ENCODE measurements around the gene CAMK2D. TPM values are rescaled to one million over a fixed set of nuclear protein-coding genes. Genes with fewer than 3 reads are reported as not detected.

CAMK2D gene
- total and polyA plus RNA-seq, 2 donors (not counting 1 experiment from before 2014, with no cell fraction given), result 120 to 262 TPM

DNA sequence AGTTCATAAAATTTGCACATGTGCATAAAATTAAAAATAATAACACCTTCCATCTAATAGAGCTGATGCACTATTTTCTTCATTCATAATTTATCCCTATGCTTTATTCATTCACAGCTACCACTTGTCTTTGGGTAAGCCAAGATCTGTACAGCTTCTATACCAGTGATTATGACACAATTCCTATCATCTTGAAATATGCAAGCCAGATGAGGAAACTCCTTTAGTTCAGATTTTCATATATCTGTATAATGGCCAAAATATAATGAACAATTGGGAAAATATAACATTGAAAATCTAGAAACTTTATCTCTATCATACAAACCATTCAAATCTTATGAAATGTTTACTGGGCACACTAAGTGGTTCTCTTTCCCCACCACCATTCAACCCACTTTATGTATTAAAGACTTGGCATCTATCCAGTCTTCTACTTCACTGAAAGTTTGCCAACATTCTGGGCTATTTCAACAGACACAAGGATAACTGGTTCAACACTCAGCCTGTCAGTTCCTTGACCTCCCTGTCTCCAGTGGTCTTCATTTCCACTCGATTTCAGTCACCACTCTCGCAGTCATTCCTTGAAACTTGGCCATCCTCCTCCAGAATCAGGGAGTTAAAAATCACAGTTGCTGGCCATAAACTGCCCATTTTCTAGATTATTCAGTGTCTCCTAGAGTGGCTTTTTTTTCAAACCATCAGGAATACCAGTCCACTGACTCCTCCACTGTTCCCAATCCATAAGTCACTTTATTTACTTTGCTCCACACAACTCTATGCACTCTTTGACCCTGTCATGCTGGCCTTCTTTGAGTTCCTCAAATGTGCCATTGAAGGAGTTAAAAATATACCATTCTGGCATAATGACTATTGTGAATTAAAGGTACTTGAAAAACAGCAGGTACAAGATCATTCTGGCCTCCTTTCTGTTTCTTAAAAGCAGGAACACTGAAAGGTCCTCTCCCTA, 85.5 kb downstream of the CAMK2D start:
- H3K27me3 ChIP-seq (ENCODE audit: control insufficient read depth, insufficient read depth, low read length), result no peaks in the 10 kb centered on the region
- H3K79me2 ChIP-seq (ENCODE audit: control insufficient read depth, insufficient read depth, low read length), result peaks cover 46% of the 10 kb centered on the region
- no peak for TF ChIP-seq EZH2 (IDR thresholded peaks at IDR 0.05; ENCODE audit: low read length, missing control alignments)
- TF ChIP-seq, protein P1, sequence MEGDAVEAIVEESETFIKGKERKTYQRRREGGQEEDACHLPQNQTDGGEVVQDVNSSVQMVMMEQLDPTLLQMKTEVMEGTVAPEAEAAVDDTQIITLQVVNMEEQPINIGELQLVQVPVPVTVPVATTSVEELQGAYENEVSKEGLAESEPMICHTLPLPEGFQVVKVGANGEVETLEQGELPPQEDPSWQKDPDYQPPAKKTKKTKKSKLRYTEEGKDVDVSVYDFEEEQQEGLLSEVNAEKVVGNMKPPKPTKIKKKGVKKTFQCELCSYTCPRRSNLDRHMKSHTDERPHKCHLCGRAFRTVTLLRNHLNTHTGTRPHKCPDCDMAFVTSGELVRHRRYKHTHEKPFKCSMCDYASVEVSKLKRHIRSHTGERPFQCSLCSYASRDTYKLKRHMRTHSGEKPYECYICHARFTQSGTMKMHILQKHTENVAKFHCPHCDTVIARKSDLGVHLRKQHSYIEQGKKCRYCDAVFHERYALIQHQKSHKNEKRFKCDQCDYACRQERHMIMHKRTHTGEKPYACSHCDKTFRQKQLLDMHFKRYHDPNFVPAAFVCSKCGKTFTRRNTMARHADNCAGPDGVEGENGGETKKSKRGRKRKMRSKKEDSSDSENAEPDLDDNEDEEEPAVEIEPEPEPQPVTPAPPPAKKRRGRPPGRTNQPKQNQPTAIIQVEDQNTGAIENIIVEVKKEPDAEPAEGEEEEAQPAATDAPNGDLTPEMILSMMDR (conservative IDR thresholded peaks at IDR 0.05 in 1 of 2, IDR thresholded peaks at IDR 0.05 in 1 of 2; ENCODE audit: low read depth in 1 of 2, low read length in 2 of 2), result no peak
- H3K36me3 ChIP-seq (ENCODE audit: control insufficient read depth, insufficient read depth, low read length), result no peaks in the 10 kb centered on the region
- no peak overlapping the region for H2AFZ ChIP-seq (ENCODE audit: low read length)
- H3K4me3 ChIP-seq (replicated peaks in 1 of 4; ENCODE audit: control extremely low read depth in 1 of 4, insufficient read depth in 1 of 4, low read depth in 3 of 4, low read length in 4 of 4), result no peak overlapping the region
- H3K4me1 ChIP-seq (ENCODE audit: control insufficient read depth, extremely low read depth, insufficient read depth, low read length), result no peaks in the 10 kb centered on the region
- H3K9me3 ChIP-seq (ENCODE audit: control insufficient read depth, insufficient read depth, low read depth, low read length), result no peaks in the 10 kb centered on the region
- peak; percentile 19 to 61 for DNase-seq (ENCODE audit: low read depth in 2 of 2)
- H4K20me1 ChIP-seq (ENCODE audit: control insufficient read depth, extremely low read depth, insufficient read depth, low read length), result no peaks in the 10 kb centered on the region
- H3K9ac ChIP-seq (ENCODE audit: insufficient read depth, low read length), result no peak overlapping the region
- no peak overlapping the region for H3K27ac ChIP-seq (ENCODE audit: insufficient read depth, low read length)
- no peak overlapping the region for H3K4me2 ChIP-seq (ENCODE audit: extremely low read depth, insufficient read depth, low read length)

DNA sequence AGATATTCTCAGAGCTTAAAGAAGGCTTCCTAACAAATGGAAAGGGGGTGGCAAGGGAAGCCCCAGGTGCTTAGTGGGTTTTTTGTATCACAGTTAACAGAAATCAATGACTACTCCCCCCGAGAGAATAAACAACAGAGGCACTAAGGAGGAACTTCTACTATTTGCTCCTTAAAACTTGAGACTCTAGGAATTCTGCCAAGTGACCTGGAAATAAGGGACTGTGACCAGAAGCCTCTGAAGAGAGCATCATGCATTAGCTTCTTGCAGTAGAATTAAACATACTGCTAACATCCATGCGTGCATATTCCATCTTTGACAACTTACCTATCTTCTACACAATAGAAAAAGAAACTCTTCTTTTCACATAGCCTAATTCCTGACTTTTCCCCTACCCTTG, 86.8 kb downstream of the CAMK2D start:
- Histone ChIP-seq H3K27me3 (ENCODE audit: control insufficient read depth, insufficient read depth, low read length) (no peaks in the 10 kb centered on the region), H3K79me2 (ENCODE audit: control insufficient read depth, insufficient read depth, low read length) (peaks cover 39% of the 10 kb centered on the region), H3K36me3 (ENCODE audit: control insufficient read depth, insufficient read depth, low read length) (no peaks in the 10 kb centered on the region), H4K20me1 (ENCODE audit: control insufficient read depth, extremely low read depth, insufficient read depth, low read length) (no peaks in the 10 kb centered on the region), H3K9ac (ENCODE audit: insufficient read depth, low read length) (no peak overlapping the region), H3K4me3 (replicated peaks in 1 of 4; ENCODE audit: control extremely low read depth in 1 of 4, insufficient read depth in 1 of 4, low read depth in 3 of 4, low read length in 4 of 4) (no peak overlapping the region), H3K4me2 (ENCODE audit: extremely low read depth, insufficient read depth, low read length) (no peak overlapping the region), H3K27ac (ENCODE audit: insufficient read depth, low read length) (no peak overlapping the region), H2AFZ (ENCODE audit: low read length) (no peak overlapping the region), H3K4me1 (ENCODE audit: control insufficient read depth, extremely low read depth, insufficient read depth, low read length) (no peaks in the 10 kb centered on the region), H3K9me3 (ENCODE audit: control insufficient read depth, insufficient read depth, low read depth, low read length) (no peaks in the 10 kb centered on the region)
- no peak for DNase-seq (ENCODE audit: low read depth in 2 of 2)
- TF ChIP-seq, protein P1 (conservative IDR thresholded peaks at IDR 0.05 in 1 of 2, IDR thresholded peaks at IDR 0.05 in 1 of 2; ENCODE audit: low read depth in 1 of 2, low read length in 2 of 2), result no peak
- TF ChIP-seq EZH2 (IDR thresholded peaks at IDR 0.05; ENCODE audit: low read length, missing control alignments), result no peak

DNA sequence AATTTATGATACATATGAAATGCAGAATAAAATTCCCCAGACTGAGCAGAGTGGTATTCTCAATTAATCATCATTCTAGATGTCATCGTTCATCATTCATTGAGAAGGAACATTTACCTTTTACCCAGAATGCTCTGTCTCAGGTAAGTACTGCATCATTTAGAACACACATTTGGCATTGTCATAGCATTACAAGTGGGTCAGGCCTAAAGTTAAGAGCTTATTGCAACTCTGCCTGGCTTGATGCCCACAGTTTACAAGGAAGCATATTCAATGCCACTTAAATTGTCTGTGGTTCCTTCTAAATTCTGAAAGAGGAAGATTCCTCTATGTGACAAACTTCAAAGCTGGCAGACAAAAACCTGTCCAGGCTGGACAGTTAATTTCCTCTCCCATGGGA, 87.3 kb downstream of the CAMK2D start:
- no peak for DNase-seq (ENCODE audit: low read depth in 2 of 2)
- Histone ChIP-seq H3K4me1 (ENCODE audit: control insufficient read depth, extremely low read depth, insufficient read depth, low read length) (no peaks in the 10 kb centered on the region), H3K4me2 (ENCODE audit: extremely low read depth, insufficient read depth, low read length) (no peak overlapping the region), H3K36me3 (ENCODE audit: control insufficient read depth, insufficient read depth, low read length) (peaks cover 2% of the 10 kb centered on the region), H3K9ac (ENCODE audit: insufficient read depth, low read length) (no peak overlapping the region), H3K9me3 (ENCODE audit: control insufficient read depth, insufficient read depth, low read depth, low read length) (no peaks in the 10 kb centered on the region), H4K20me1 (ENCODE audit: control insufficient read depth, extremely low read depth, insufficient read depth, low read length) (no peaks in the 10 kb centered on the region), H2AFZ (ENCODE audit: low read length) (no peak overlapping the region), H3K27ac (ENCODE audit: insufficient read depth, low read length) (no peak overlapping the region), H3K4me3 (replicated peaks in 1 of 4; ENCODE audit: control extremely low read depth in 1 of 4, insufficient read depth in 1 of 4, low read depth in 3 of 4, low read length in 4 of 4) (no peak overlapping the region), H3K79me2 (ENCODE audit: control insufficient read depth, insufficient read depth, low read length) (peaks cover 42% of the 10 kb centered on the region), H3K27me3 (ENCODE audit: control insufficient read depth, insufficient read depth, low read length) (no peaks in the 10 kb centered on the region)
- TF ChIP-seq, protein P1 (conservative IDR thresholded peaks at IDR 0.05 in 1 of 2, IDR thresholded peaks at IDR 0.05 in 1 of 2; ENCODE audit: low read depth in 1 of 2, low read length in 2 of 2), result no peak
- TF ChIP-seq EZH2 (IDR thresholded peaks at IDR 0.05; ENCODE audit: low read length, missing control alignments), result no peak

Measured in fibroblast of lung (primary cell).